Activated T-cell treated with anti-CD3 and anti-CD28 coated beads, Interleukin-2, amount 50 U/mL, for 24 hours (primary cell): Measurements from ENCODE around the gene FHAD1.

Source experiments
- DNase-seq: peaks from one replicate; pipeline ENCODE4 v3.0.0-alpha.2; 2020
- H3K27ac Mint-ChIP-seq: 2 replicates; pipeline ENCODE4 v1.8.0; 2020; ENCODE audit warnings: mild to moderate bottlenecking, mixed read lengths
- H3K27me3 Mint-ChIP-seq: 2 replicates; pipeline ENCODE4 v1.8.0; 2020; ENCODE audit warnings: mixed read lengths
- H3K36me3 Mint-ChIP-seq: 2 replicates; pipeline ENCODE4 v1.8.0; 2020; ENCODE audit warnings: low read depth, mixed read lengths
- H3K4me1 Mint-ChIP-seq: 2 replicates; pipeline ENCODE4 v1.8.0; 2020; ENCODE audit warnings: low read depth, mixed read lengths
- H3K4me3 Mint-ChIP-seq: 2 replicates; pipeline ENCODE4 v1.8.0; 2020; ENCODE audit warnings: mild to moderate bottlenecking, moderate library complexity, mixed read lengths
- H3K9me3 Mint-ChIP-seq: 2 replicates; pipeline ENCODE4 v1.8.0; 2020; ENCODE audit warnings: mixed read lengths

Gene FHAD1

DNA sequence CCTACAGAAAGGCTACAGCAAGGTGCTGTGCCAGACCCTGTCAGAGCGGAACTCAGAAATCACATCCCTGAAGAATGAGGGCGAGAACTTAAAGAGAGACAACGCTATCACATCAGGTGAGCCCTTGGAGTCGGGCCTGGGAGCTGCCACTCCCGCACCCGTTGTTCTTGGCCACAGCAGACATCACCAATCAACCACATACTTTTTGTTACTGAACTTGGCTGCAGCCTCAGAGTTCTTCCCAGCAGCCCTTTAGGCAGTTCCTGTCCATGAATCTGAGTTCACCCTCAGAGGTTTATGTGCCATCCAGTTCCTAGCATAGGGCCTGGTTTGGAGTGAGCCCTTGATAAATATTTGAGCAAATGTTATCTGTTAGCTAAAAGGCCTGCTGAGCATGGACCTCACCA, 61.6 kb downstream of the FHAD1 start:
- H3K9me3 Mint-ChIP-seq, result no peaks in the 10 kb centered on the region
- no peak overlapping the region for H3K4me3 Mint-ChIP-seq

GRCh38 chr1:15309687-15310086, 62.7 kb downstream of the FHAD1 start:
- H3K4me3 Mint-ChIP-seq, result no peak overlapping the region
- H3K36me3 Mint-ChIP-seq, result no peaks in the 10 kb centered on the region
- no peaks in the 10 kb centered on the region for H3K9me3 Mint-ChIP-seq
- no peak for DNase-seq
- peaks cover 3% of the 10 kb centered on the region for H3K4me1 Mint-ChIP-seq
- peaks cover 21% of the 10 kb centered on the region for H3K27me3 Mint-ChIP-seq
- H3K27ac Mint-ChIP-seq, result no peak overlapping the region

More for the DNA sequence above, 61.6 kb downstream of the FHAD1 start:
- DNase-seq, result no peak
- Mint-ChIP-seq H3K4me1 (peaks cover 5% of the 10 kb centered on the region), H3K27me3 (peaks cover 21% of the 10 kb centered on the region), H3K36me3 (no peaks in the 10 kb centered on the region), H3K27ac (no peak overlapping the region)

DNA sequence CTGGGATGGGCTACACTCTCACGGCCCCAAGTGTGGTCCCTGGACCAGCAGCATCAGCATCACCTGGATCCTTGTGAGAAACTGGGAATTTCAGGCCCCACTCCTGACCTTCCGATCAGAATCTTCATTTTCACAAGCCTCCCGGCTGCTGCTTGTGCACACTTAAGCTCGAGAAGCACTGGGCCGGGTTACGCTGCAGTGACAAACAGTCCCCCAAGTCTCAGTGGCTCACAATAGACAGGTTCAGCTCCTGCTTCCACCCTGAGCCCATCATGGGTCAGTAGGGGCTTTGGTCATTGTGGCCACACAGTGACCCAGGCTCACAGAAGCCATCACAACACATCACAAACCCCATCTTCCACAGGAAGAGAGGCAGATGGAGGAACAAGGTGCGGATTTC, 63.5 kb downstream of the FHAD1 start:
- Mint-ChIP-seq H3K4me3 (no peak overlapping the region), H3K4me1 (no peaks in the 10 kb centered on the region), H3K27ac (no peak overlapping the region), H3K9me3 (no peaks in the 10 kb centered on the region), H3K27me3 (peaks cover 13% of the 10 kb centered on the region), H3K36me3 (no peaks in the 10 kb centered on the region)
- DNase-seq, result no peak

GRCh38 chr1:15311122-15311822, 64.2 kb downstream of the FHAD1 start:
- H3K27me3 Mint-ChIP-seq, result peaks cover 13% of the 10 kb centered on the region
- no peak overlapping the region for H3K4me3 Mint-ChIP-seq
- H3K4me1 Mint-ChIP-seq, result no peaks in the 10 kb centered on the region

GRCh38 chr1:15311880-15312279, 64.9 kb downstream of the FHAD1 start:
- H3K27me3 Mint-ChIP-seq, result peaks cover 13% of the 10 kb centered on the region
- H3K36me3 Mint-ChIP-seq, result no peaks in the 10 kb centered on the region
- no peak for DNase-seq
- no peak overlapping the region for H3K27ac Mint-ChIP-seq
- no peaks in the 10 kb centered on the region for H3K9me3 Mint-ChIP-seq
- no peak overlapping the region for H3K4me3 Mint-ChIP-seq
- H3K4me1 Mint-ChIP-seq, result no peaks in the 10 kb centered on the region

More at GRCh38 chr1:15311122-15311822, 64.2 kb downstream of the FHAD1 start:
- no peaks in the 10 kb centered on the region for H3K9me3 Mint-ChIP-seq
- H3K36me3 Mint-ChIP-seq, result no peaks in the 10 kb centered on the region
- DNase-seq, result no peak
- no peak overlapping the region for H3K27ac Mint-ChIP-seq

GRCh38 chr1:15312626-15313411, 65.8 kb downstream of the FHAD1 start:
- H3K27ac Mint-ChIP-seq, result no peak overlapping the region
- no peaks in the 10 kb centered on the region for H3K36me3 Mint-ChIP-seq
- H3K4me1 Mint-ChIP-seq, result no peaks in the 10 kb centered on the region
- no peaks in the 10 kb centered on the region for H3K9me3 Mint-ChIP-seq
- no peak for DNase-seq
- H3K4me3 Mint-ChIP-seq, result no peak overlapping the region
- peaks cover 13% of the 10 kb centered on the region for H3K27me3 Mint-ChIP-seq

GRCh38 chr1:15314328-15315281, 67.6 kb downstream of the FHAD1 start:
- Mint-ChIP-seq H3K27me3 (peaks cover 13% of the 10 kb centered on the region), H3K27ac (no peak overlapping the region), H3K4me3 (no peak overlapping the region), H3K36me3 (no peaks in the 10 kb centered on the region), H3K9me3 (no peaks in the 10 kb centered on the region), H3K4me1 (no peaks in the 10 kb centered on the region)
- no peak for DNase-seq

DNA sequence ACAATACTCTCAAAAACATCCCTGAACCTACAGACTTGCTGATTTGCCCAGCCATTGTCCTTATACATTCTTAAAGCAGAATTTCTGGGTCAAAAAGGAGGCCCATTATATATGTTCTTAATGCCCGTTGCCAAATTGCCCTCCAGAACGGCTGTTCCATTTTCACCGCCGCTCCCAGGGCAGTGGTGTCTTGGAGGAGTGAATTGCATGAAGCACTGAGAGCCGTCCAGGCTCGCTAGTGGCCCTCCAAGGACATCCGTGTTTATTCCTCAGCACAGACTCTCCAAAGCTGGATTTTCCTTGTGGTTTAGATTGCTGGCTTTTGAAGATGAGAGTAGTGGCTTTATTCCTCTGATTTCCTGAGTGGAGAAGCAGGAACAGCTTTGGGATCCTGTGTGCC, 68.8 kb downstream of the FHAD1 start:
- peaks cover 6% of the 10 kb centered on the region for H3K27me3 Mint-ChIP-seq
- H3K36me3 Mint-ChIP-seq, result no peaks in the 10 kb centered on the region
- no peaks in the 10 kb centered on the region for H3K9me3 Mint-ChIP-seq
- no peak for DNase-seq
- H3K4me3 Mint-ChIP-seq, result no peak overlapping the region
- H3K4me1 Mint-ChIP-seq, result no peaks in the 10 kb centered on the region
- H3K27ac Mint-ChIP-seq, result no peak overlapping the region

DNA sequence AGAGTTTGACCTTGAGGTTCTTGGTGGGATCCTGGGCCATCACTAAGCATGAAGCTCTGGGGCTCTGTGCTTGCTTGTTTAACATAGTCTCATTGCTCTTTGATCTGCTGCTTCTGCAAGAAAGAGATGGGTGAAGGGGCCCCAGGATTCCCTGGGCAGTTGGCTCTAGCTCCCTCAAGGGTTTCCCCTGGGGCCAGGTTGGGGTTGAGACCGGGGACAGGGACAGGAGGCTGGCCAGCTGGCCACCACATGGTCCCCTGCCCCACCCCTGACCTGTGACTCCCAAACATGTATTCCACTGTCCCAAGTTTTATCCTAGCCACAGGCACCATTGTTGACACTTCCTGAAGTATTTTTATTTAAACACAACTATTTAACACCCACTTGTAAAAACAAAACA, 69.5 kb downstream of the FHAD1 start:
- H3K9me3 Mint-ChIP-seq, result no peaks in the 10 kb centered on the region
- no peak overlapping the region for H3K27ac Mint-ChIP-seq
- no peaks in the 10 kb centered on the region for H3K4me1 Mint-ChIP-seq
- no peak for DNase-seq
- peaks cover 2% of the 10 kb centered on the region for H3K27me3 Mint-ChIP-seq
- H3K4me3 Mint-ChIP-seq, result no peak overlapping the region
- no peaks in the 10 kb centered on the region for H3K36me3 Mint-ChIP-seq

DNA sequence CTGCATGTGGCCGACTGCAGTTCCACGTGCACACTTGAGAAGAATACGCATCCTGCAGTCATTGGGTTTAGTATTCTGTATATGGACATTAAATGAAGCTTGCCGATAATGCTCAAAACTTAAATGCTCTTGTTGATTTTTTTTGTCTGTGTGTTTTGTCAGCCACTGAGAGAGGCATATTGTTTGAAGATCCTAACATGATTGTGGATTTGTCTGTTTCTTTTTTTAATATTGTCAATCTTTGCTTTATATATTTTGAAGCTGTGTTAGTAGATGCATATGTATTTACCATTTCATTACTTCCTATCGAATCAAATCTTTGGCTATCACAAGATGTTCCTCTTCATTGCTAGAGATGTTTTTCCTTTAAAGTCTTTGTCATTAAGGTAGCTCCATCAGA, 73.2 kb downstream of the FHAD1 start:
- H3K4me3 Mint-ChIP-seq, result no peak overlapping the region
- H3K4me1 Mint-ChIP-seq, result no peaks in the 10 kb centered on the region
- H3K36me3 Mint-ChIP-seq, result no peaks in the 10 kb centered on the region
- DNase-seq, result no peak
- no peak overlapping the region for H3K27ac Mint-ChIP-seq
- peaks cover 3% of the 10 kb centered on the region for H3K27me3 Mint-ChIP-seq
- no peaks in the 10 kb centered on the region for H3K9me3 Mint-ChIP-seq

GRCh38 chr1:15321601-15322000, 74.6 kb downstream of the FHAD1 start:
- no peak overlapping the region for H3K4me3 Mint-ChIP-seq
- H3K4me1 Mint-ChIP-seq, result no peaks in the 10 kb centered on the region
- no peak overlapping the region for H3K27ac Mint-ChIP-seq
- peaks cover 3% of the 10 kb centered on the region for H3K27me3 Mint-ChIP-seq
- DNase-seq, result no peak
- no peaks in the 10 kb centered on the region for H3K9me3 Mint-ChIP-seq
- no peaks in the 10 kb centered on the region for H3K36me3 Mint-ChIP-seq

DNA sequence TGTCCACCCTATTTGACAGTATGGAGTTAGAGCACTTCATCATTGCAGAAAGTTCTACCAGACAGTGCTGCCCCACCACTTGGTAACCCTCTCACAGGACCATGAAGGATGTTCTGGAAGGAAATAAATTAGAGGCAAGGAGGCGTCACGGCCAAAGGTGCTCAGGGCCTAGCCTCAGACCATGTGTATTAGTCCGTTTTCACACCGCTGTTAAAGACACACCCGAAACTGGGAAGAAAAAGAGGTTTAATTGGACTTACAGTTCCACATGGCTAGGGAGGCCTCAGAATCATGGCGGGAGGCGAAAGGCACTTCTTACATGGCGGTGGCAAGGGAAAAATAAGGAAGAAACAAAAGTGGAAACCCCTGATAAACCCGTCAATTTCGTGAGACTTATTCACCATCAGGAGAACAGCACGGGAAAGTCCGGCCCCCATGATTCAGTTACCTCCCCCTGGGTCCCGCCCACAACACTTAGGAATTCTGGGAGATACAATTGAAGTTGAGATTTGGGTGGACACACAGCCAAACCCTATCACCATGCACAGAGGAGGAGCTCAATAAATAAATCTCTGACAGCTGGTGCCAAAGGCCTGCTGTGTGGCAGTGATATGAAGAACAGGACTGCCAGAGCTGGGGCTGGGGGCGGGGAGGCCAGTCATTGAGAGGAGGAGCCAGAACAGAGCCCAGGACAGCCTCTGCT, 75.8 kb downstream of the FHAD1 start:
- Mint-ChIP-seq H3K27ac (no peak overlapping the region), H3K4me3 (no peak overlapping the region), H3K27me3 (peaks cover 3% of the 10 kb centered on the region), H3K4me1 (no peaks in the 10 kb centered on the region), H3K9me3 (no peaks in the 10 kb centered on the region), H3K36me3 (no peaks in the 10 kb centered on the region)
- no peak for DNase-seq

GRCh38 chr1:15323351-15323988, 76.4 kb downstream of the FHAD1 start:
- peaks cover 9% of the 10 kb centered on the region for H3K27me3 Mint-ChIP-seq
- H3K36me3 Mint-ChIP-seq, result no peaks in the 10 kb centered on the region
- H3K27ac Mint-ChIP-seq, result no peak overlapping the region
- H3K9me3 Mint-ChIP-seq, result no peaks in the 10 kb centered on the region
- H3K4me1 Mint-ChIP-seq, result no peaks in the 10 kb centered on the region
- DNase-seq, result peak; percentile 78
- H3K4me3 Mint-ChIP-seq, result no peak overlapping the region
